H1 (cell line): Measurements from ENCODE around the gene TRPV4. TPM values are rescaled to one million over a fixed set of nuclear protein-coding genes. Genes with fewer than 3 reads are reported as not detected.
A peak's percentile ranks its signal among the peaks of the same experiment; 100 is the strongest.

Experiments
- CTCF ChIA-PET: fragments of 300-600 bp; sonication (Branson Sonifier 250); formaldehyde crosslinking; loops from one replicate; lab custom pipeline; 2021; ENCODE audit not compliant: partially characterized antibody; lab: Charles Lee
- POLR2A ChIA-PET: fragments of 300-600 bp; sonication (Branson Sonifier 250); formaldehyde crosslinking; loops from one replicate; lab custom pipeline; 2021; ENCODE audit warnings: inconsistent platforms; ENCODE audit not compliant: partially characterized antibody; lab: Charles Lee
- DNase-seq, 2 experiments: peaks; one replicate each; pipeline versions ENCODE4 v3.0.0 to v3.0.0-alpha.2; 2010 to 2022; ENCODE audit warnings: low spot score in 2 of 2, low read depth in 1 of 2, mixed read lengths in 1 of 2
- FAIRE-seq: peaks from 2 replicates; lab custom pipeline; 2011; peaks lifted over from hg19 to GRCh38; lab: Jason Lieb, UNC
- H2AFZ ChIP-seq: 2 replicates; pipeline ENCODE4 v1.8.1; 2012; ENCODE audit warnings: low read length, inconsistent platforms
- H2AK5ac ChIP-seq: 2 replicates; pipeline ENCODE4 v1.6.1; 2013; ENCODE audit warnings: low read depth, low read length
- H2BK120ac ChIP-seq: replicated peaks from 2 replicates; pipeline ENCODE3; 2013; ENCODE audit warnings: low read depth, low read length, inconsistent platforms
- H2BK12ac ChIP-seq: 2 replicates; pipeline ENCODE4 v1.6.1; 2013; ENCODE audit warnings: low read depth, low read length
- H2BK15ac ChIP-seq: 2 replicates; pipeline ENCODE4 v1.6.1; 2013; ENCODE audit warnings: low read length
- H2BK20ac ChIP-seq: 2 replicates; pipeline ENCODE4 v1.6.1; 2013; ENCODE audit warnings: low read length
- H2BK5ac ChIP-seq: 2 replicates; pipeline ENCODE4 v1.6.1; 2013; ENCODE audit warnings: low read depth, low read length
- H3K14ac ChIP-seq: 2 replicates; pipeline ENCODE4 v1.6.1; 2013; ENCODE audit warnings: inconsistent platforms; ENCODE audit not compliant: insufficient read length
- H3K18ac ChIP-seq: 2 replicates; pipeline ENCODE4 v1.6.1; 2013; ENCODE audit warnings: low read length; ENCODE audit errors: extremely low read depth
- H3K23ac ChIP-seq: 2 replicates; pipeline ENCODE4 v1.6.1; 2013; ENCODE audit warnings: inconsistent platforms; ENCODE audit not compliant: insufficient read length
- H3K23me2 ChIP-seq: 2 replicates; pipeline ENCODE4 v1.6.1; 2013; ENCODE audit warnings: low read depth, low read length
- H3K27ac ChIP-seq: 2 replicates; pipeline ENCODE4 v1.6.1; 2011; ENCODE audit warnings: low read depth, low read length, inconsistent platforms
- H3K27me3 ChIP-seq, 4 experiments: replicated peaks in 1 of 4; 1 replicate in 1 of 4; 2 replicates in 3 of 4; pipeline versions ENCODE4 v1.6.1 to v1.8.1; 2011 to 2013; ENCODE audit warnings: low read length in 3 of 4, mild to moderate bottlenecking in 3 of 4, inconsistent platforms in 2 of 4, mixed read lengths in 2 of 4, moderate library complexity in 1 of 4; ENCODE audit not compliant: control insufficient read depth in 3 of 4, insufficient read depth in 3 of 4; ENCODE audit errors: extremely low read depth in 1 of 4
- H3K36me3 ChIP-seq, 4 experiments: 2 replicates each; pipeline versions ENCODE4 v1.6.1 to v1.8.1; 2011 to 2013; ENCODE audit warnings: mild to moderate bottlenecking in 4 of 4, low read length in 3 of 4, moderate library complexity in 2 of 4, control low read depth in 1 of 4, inconsistent platforms in 1 of 4; ENCODE audit not compliant: insufficient read depth in 4 of 4, control insufficient read depth in 2 of 4
- H3K4ac ChIP-seq: replicated peaks from 2 replicates; pipeline ENCODE3; 2013; ENCODE audit warnings: low read length, low read depth, mixed read lengths, inconsistent platforms; ENCODE audit not compliant: insufficient read length
- H3K4me1 ChIP-seq, 4 experiments: replicated peaks in 1 of 4; 1 replicate in 1 of 4; 2 replicates in 3 of 4; pipeline versions ENCODE4 v1.6.1 to v1.8.1; 2011 to 2013; ENCODE audit warnings: low read length in 3 of 4, inconsistent platforms in 2 of 4, mixed read lengths in 1 of 4; ENCODE audit not compliant: insufficient read depth in 4 of 4, control insufficient read depth in 3 of 4
- H3K4me2 ChIP-seq, 2 experiments: 2 replicates each; pipeline versions ENCODE4 v1.6.1 to v1.8.1; 2011 to 2013; ENCODE audit warnings: low read depth in 2 of 2, low read length in 2 of 2, control low read depth in 1 of 2, inconsistent platforms in 1 of 2, mild to moderate bottlenecking in 1 of 2; ENCODE audit not compliant: insufficient read depth in 1 of 2
- H3K4me3 ChIP-seq, 4 experiments: fragments of 200-600, 300-600 bp in 1 of 4; sonication (generic), shearing (Covaris generic), sonication (Bioruptor Twin) in 1 of 4; 2 replicates each; pipeline versions ENCODE4 v1.5.1 to v1.8.1; 2011 to 2016; ENCODE audit warnings: low read length in 4 of 4, low read depth in 3 of 4, control low read depth in 2 of 4, inconsistent platforms in 2 of 4, mild to moderate bottlenecking in 2 of 4, mixed read lengths in 1 of 4, moderate library complexity in 1 of 4; ENCODE audit not compliant: insufficient read depth in 2 of 4; ENCODE audit errors: extremely low read depth in 1 of 4
- H3K56ac ChIP-seq: replicated peaks from 2 replicates; pipeline ENCODE3; 2013; ENCODE audit warnings: low read depth, mild to moderate bottlenecking, mixed read lengths, low read length, inconsistent platforms; ENCODE audit not compliant: insufficient read length
- H3K79me1 ChIP-seq: 2 replicates; pipeline ENCODE4 v1.6.1; 2013; ENCODE audit warnings: low read depth, low read length, control low read depth
- H3K79me2 ChIP-seq, 2 experiments: 2 replicates each; pipeline versions ENCODE4 v1.6.1 to v1.8.1; 2012 to 2013; ENCODE audit warnings: low read length in 2 of 2, mild to moderate bottlenecking in 2 of 2, inconsistent platforms in 1 of 2; ENCODE audit not compliant: insufficient read depth in 2 of 2, control insufficient read depth in 1 of 2
- H3K9ac ChIP-seq, 4 experiments: replicated peaks in 1 of 4; 1 replicate in 1 of 4; 2 replicates in 3 of 4; pipeline versions ENCODE4 v1.6.1 to v1.8.1; 2011 to 2013; ENCODE audit warnings: low read depth in 3 of 4, low read length in 3 of 4, control low read depth in 2 of 4, mild to moderate bottlenecking in 2 of 4, moderate library complexity in 2 of 4, inconsistent platforms in 1 of 4; ENCODE audit errors: extremely low read depth in 1 of 4
- H3K9me3 ChIP-seq, 2 experiments: 2 replicates each; pipeline versions ENCODE4 v1.6.1 to v1.8.1; 2012 to 2013; ENCODE audit warnings: mild to moderate bottlenecking in 2 of 2, moderate library complexity in 2 of 2, control low read depth in 1 of 2, inconsistent platforms in 1 of 2, low read depth in 1 of 2, low read length in 1 of 2, mixed read lengths in 1 of 2; ENCODE audit not compliant: insufficient read depth in 2 of 2
- H4K20me1 ChIP-seq, 2 experiments: replicated peaks in 1 of 2; 2 replicates each; pipeline versions ENCODE3 to v1.8.1; 2011 to 2013; ENCODE audit warnings: inconsistent platforms in 2 of 2, low read length in 2 of 2, mild to moderate bottlenecking in 1 of 2; ENCODE audit not compliant: insufficient read depth in 2 of 2, control insufficient read depth in 1 of 2
- H4K5ac ChIP-seq: 2 replicates; pipeline ENCODE4 v1.6.1; 2013; ENCODE audit warnings: low read length, low read depth, mixed read lengths, inconsistent platforms; ENCODE audit not compliant: insufficient read length
- H4K8ac ChIP-seq: 2 replicates; pipeline ENCODE4 v1.8.0; 2013; ENCODE audit warnings: mild to moderate bottlenecking, moderate library complexity, low read length, inconsistent platforms; ENCODE audit not compliant: insufficient read depth; ENCODE audit errors: extremely low read depth
- H4K91ac ChIP-seq: replicated peaks from 2 replicates; pipeline ENCODE3; 2013; ENCODE audit warnings: low read length, mixed read lengths, inconsistent platforms; ENCODE audit not compliant: insufficient read length
- BRCA1 ChIP-seq: IDR thresholded peaks from 2 replicates; pipeline ENCODE4 v1.6.1; 2012; ENCODE audit warnings: low read depth, low read length, improper control_type of control experiment
- CREB1 ChIP-seq: IDR thresholded peaks from 2 replicates; pipeline ENCODE4 v1.6.1; 2012; ENCODE audit warnings: inconsistent platforms
- CTCF ChIP-seq, 3 experiments: IDR thresholded peaks; 1 replicate in 2 of 3; 2 replicates in 1 of 3; pipeline versions ENCODE4 v1.5.1 to v1.6.1; 2011; ENCODE audit warnings: low read length in 3 of 3, mild to moderate bottlenecking in 3 of 3, inconsistent platforms in 2 of 3, low read depth in 1 of 3, moderate library complexity in 1 of 3; ENCODE audit not compliant: insufficient read depth in 1 of 3; ENCODE audit errors: control extremely low read depth in 1 of 3
- EZH2 ChIP-seq: fragments of 200-600 bp; sonication (generic); IDR thresholded peaks from 2 replicates; pipeline ENCODE4 v1.7.1; 2012; ENCODE audit warnings: low read depth, mild to moderate bottlenecking, moderate library complexity, low read length, inconsistent platforms; ENCODE audit not compliant: severe bottlenecking
- HDAC6 ChIP-seq: IDR thresholded peaks from one replicate; pipeline ENCODE4 v1.7.1; 2012; ENCODE audit warnings: low read depth, mild to moderate bottlenecking, inconsistent platforms, low read length, moderate library complexity
- NRF1 ChIP-seq: IDR thresholded peaks from 2 replicates; pipeline ENCODE4 v1.6.1; 2011; ENCODE audit warnings: mild to moderate bottlenecking, low read depth, low read length, improper control_type of control experiment
- POU5F1 ChIP-seq: IDR thresholded peaks from 2 replicates; pipeline ENCODE4 v1.6.1; 2011; ENCODE audit warnings: low read depth, mild to moderate bottlenecking, low read length, moderate library complexity
- SAP30 ChIP-seq: fragments of 300-600 bp; sonication (generic); IDR thresholded peaks from 2 replicates; pipeline ENCODE4 v1.7.1; 2012; ENCODE audit warnings: low read length, moderate library complexity, mild to moderate bottlenecking, inconsistent platforms; ENCODE audit not compliant: insufficient read depth, insufficient replicate concordance
- TAF7 ChIP-seq: optimal IDR thresholded peaks from 2 replicates; pipeline ENCODE3; 2011; ENCODE audit warnings: low read depth, mild to moderate bottlenecking, inconsistent platforms, low read length, moderate library complexity, borderline replicate concordance
- TEAD4 ChIP-seq: IDR thresholded peaks from 2 replicates; pipeline ENCODE4 v1.6.1; 2012; ENCODE audit warnings: low read depth, low read length, inconsistent platforms, mixed read lengths
- WGBS, 2 experiments: shearing (Covaris generic) in 1 of 2; methylation state at CpG; one replicate each; pipeline versions ENCODE4 v1.1.6 to v1.1.7; 2013 to 2015; ENCODE audit warnings: low lambda C conversion rate in 2 of 2, mixed read lengths in 2 of 2, inconsistent platforms in 1 of 2, low coverage in 1 of 2, missing lambda C conversion rate in 1 of 2; ENCODE audit not compliant: insufficient replicate concordance in 2 of 2, insufficient coverage in 1 of 2, insufficient read length in 1 of 2; ENCODE audit errors: extremely low coverage in 1 of 2, missing lambda C conversion rate in 1 of 2; 5-methylcytosine and 5-hydroxymethylcytosine counted together
- polyA plus RNA-seq, 7 experiments: library from polyadenylated mRNA; depleted of rRNA in 3 of 7; stranded (reverse) in 5 of 7; unstranded in 2 of 7; fragments of >200 nt in 5 of 7; fragments of 200-250 nt in 2 of 7; gene quantifications; 1 replicate in 5 of 7; 2 replicates in 1 of 7; 4 replicates in 1 of 7; pipeline versions ENCODE4 v1.2.1 to v1.2.3, GENCODE V29; 2011 to 2013; ENCODE audit warnings: missing spikeins in 2 of 7, mixed read lengths in 2 of 7
- total RNA-seq: library from RNA; stranded (reverse); fragmentation: NEBNext Ultra II Directional; extraction: Animal tissue kit (Norgen Biotek cat#: 25700); gene quantifications from 2 replicates; pipeline ENCODE4 v1.2.1, GENCODE V29; 2021

TRPV4 gene
- total and polyA plus RNA-seq, 2 of the 8 experiments (the other 6 are each of a cell fraction or from before 2014, with no cell fraction given), result 2.1 to 6.2 TPM

DNA sequence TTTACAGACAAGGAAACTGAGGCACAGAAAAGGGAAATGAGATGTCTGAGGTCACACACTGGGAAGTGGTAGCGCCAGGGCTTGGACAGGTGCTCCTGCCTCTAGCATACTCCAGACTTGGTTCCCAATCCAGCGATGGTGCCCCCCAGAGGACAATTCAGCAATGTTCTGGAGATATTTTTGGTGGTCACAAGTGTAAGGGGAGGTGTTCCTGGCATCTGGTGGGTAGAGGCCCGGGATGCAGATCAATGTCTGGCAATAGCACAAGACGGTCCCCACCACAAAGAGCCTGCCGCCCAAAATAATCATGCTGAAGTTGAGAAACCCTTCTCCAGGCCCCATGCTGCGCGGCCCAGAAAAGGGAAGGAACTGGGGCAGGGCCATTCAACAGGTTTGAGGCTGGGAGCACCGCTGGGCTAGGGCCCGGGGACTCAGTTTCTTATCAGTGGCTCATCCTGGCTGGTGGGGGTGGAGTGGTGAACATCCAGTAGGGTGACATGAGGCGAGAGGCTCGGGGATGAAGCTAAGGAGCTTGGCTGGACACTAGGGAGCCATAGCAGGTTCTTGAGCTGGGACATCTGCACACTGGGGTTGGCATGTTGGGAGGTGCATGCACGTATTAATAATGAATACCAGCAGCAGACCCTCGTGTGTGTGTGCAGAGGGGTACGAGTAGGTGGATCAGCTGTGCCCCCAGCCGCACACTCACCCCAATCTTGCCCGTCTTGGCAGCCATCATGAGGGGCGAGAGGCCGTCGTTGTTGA lies 35.1 kb downstream of the TRPV4 start:
- POLR2A ChIA-PET, result no interaction called here
- DNase-seq, result peak in 1 of 2 experiments; percentile 67
- TF ChIP-seq NRF1 (no peak), TAF7 (no peak), CREB1 (no peak), HDAC6 (no peak), BRCA1 (no peak), SAP30 (no peak), POU5F1 (no peak), TEAD4 (no peak), EZH2 (no peak), CTCF (IDR thresholded peaks at IDR 0.05; ENCODE audit: control extremely low read depth in 1 of 3, insufficient read depth in 1 of 3, low read depth in 1 of 3, low read length in 3 of 3) (peak; percentile 38 to 60 (median 50))

More for the DNA sequence above, 35.1 kb downstream of the TRPV4 start:
- Histone ChIP-seq H2AK5ac (no peak overlapping the region), H3K9me3 (no peaks in the 10 kb centered on the region), H3K27ac (no peak overlapping the region), H2BK20ac (no peak overlapping the region), H2BK12ac (no peak overlapping the region), H2AFZ (no peak overlapping the region), H3K4me3 (no peak overlapping the region), H3K18ac (no peak overlapping the region), H3K56ac (no peak overlapping the region), H3K4me2 (no peak overlapping the region), H3K36me3 (no peaks in the 10 kb centered on the region), H4K8ac (no peak overlapping the region), H3K14ac (no peak overlapping the region), H2BK120ac (no peak overlapping the region), H2BK5ac (no peak overlapping the region), H3K23ac (no peak overlapping the region), H2BK15ac (no peak overlapping the region), H4K91ac (no peak overlapping the region), H3K9ac (no peak overlapping the region), H3K4me1 (no peaks in the 10 kb centered on the region; a peak in 1 of 7 replicates), H3K23me2 (0 out of 2 replicates have a peak, but pooled peaks cover 1% of the 10 kb centered on the region), H3K79me2 (no peaks in the 10 kb centered on the region), H4K20me1 (peaks cover 0 to 3% of the 10 kb centered on the region in 2 experiments), H4K5ac (no peak overlapping the region), H3K4ac (no peak overlapping the region), H3K27me3 (no peaks in the 10 kb centered on the region), H3K79me1 (no peaks in the 10 kb centered on the region)
- WGBS, 2 experiments, result 83% methylated on average over 19 of the region's 19 CpGs; no CpG with 5 or more reads in 1 of the 2 experiments
- FAIRE-seq, result peak; percentile 52
- CTCF ChIA-PET, result interaction anchor here (0.8 to 8.1 kb wide), 6 partner anchors 7 to 78 kb away, joined by 3 to 62 read pairs (median 3); no protein-coding TSS in a partner anchor
